GM12891 (cell line): Measurements from ENCODE around the gene ZNF282.
"Not testable (repeated sequence)": the region's sequence is repeated elsewhere in the genome, so short reads cannot be mapped to it uniquely, and the experiment has no call there.

Experiments
- DNase-seq: peaks from one replicate; pipeline ENCODE4 v3.0.0; 2011; ENCODE audit warnings: low spot score; ENCODE audit not compliant: insufficient read length
- FAIRE-seq: peaks from 2 replicates; lab custom pipeline; 2011; peaks lifted over from hg19 to GRCh38; lab: Jason Lieb, UNC
- PAX5 ChIP-seq: IDR thresholded peaks from 2 replicates; pipeline ENCODE4 v1.6.1; 2011; ENCODE audit warnings: low read length, moderate library complexity, mild to moderate bottlenecking; ENCODE audit not compliant: insufficient read depth, severe bottlenecking
- POLR2A ChIP-seq: IDR thresholded peaks from 2 replicates; pipeline ENCODE4 v1.6.1; 2011; ENCODE audit warnings: low read depth, low read length, control low read depth
- POLR2AphosphoS5 ChIP-seq: IDR thresholded peaks from 2 replicates; pipeline ENCODE4 v1.6.1; 2011; ENCODE audit warnings: low read depth, low read length, control low read depth
- POU2F2 ChIP-seq: IDR thresholded peaks from 2 replicates; pipeline ENCODE4 v1.6.1; 2011; ENCODE audit warnings: low read depth, mild to moderate bottlenecking, control low read depth, low read length, moderate library complexity
- SPI1 ChIP-seq: IDR thresholded peaks from 2 replicates; pipeline ENCODE4 v1.6.1; 2011; ENCODE audit warnings: low read depth, low read length, control low read depth
- TAF1 ChIP-seq: IDR thresholded peaks from 2 replicates; pipeline ENCODE4 v1.6.1; 2011; ENCODE audit warnings: low read depth, low read length, control low read depth

Gene ZNF282

GRCh38 chr7:149229526-149229925, 34.2 kb downstream of the ZNF282 start:
- TF ChIP-seq POU2F2 (no peak), POLR2A (no peak), PAX5 (no peak), SPI1 (no peak), POLR2AphosphoS5 (no peak), TAF1 (no peak)
- no peak for DNase-seq
- FAIRE-seq, result no peak

GRCh38 chr7:149232362-149232761, 37.0 kb downstream of the ZNF282 start:
- no peak for TF ChIP-seq TAF1
- no peak for TF ChIP-seq PAX5
- TF ChIP-seq POLR2A, result no peak
- no peak for TF ChIP-seq POU2F2
- FAIRE-seq, result no peak
- no peak for DNase-seq

DNA sequence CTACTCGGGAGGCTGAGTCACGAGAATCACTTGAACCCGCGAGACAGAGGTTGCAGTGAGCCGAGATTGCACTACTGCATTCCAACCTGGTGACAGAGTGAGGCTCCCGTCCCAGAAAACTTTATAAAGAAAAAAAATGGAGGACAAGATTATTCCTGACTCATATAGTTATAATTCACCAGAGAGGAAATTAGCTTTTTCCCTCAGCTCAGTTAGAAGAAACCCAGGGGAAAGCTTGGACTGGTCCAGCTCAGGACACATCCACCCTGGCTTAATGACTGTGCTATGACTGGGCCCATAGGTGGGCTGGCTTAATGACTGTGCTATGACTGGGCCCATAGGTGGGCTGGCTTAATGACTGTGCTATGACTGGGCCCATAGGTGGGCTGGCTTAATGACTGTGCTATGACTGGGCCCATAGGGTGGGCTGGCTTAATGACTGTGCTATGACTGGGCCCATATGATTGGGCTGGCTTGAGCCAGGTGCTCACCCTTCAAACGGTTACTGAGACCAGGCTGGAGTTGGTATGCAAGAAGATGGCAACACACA, 38.4 kb downstream of the ZNF282 start:
- not testable (repeated sequence) for FAIRE-seq, DNase-seq

DNA sequence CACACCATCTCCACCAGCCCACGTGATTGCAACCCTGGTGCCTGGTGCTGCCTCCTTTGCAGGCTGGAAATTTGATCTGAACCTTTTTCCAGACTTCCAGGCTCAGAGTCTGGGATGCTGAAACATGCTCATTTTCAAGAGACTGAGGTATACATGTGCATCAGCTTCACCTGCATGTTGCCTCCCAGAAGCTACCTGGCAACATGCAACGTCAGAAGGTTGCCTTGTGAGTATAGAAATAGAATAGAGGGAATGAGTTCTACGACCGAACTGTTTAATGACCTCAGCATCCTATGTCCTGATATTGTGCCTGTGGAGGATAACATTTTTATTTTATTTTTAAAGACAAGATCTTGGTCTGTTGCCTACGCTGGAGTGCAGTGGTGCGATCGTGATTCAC, 42.2 kb downstream of the ZNF282 start:
- FAIRE-seq (no peak), DNase-seq (no peak)
- no peak for TF ChIP-seq POU2F2
- TF ChIP-seq POLR2A, result no peak
- TF ChIP-seq TAF1, result no peak
- TF ChIP-seq SPI1, result no peak
- no peak for TF ChIP-seq POLR2AphosphoS5
- TF ChIP-seq PAX5, result no peak

DNA sequence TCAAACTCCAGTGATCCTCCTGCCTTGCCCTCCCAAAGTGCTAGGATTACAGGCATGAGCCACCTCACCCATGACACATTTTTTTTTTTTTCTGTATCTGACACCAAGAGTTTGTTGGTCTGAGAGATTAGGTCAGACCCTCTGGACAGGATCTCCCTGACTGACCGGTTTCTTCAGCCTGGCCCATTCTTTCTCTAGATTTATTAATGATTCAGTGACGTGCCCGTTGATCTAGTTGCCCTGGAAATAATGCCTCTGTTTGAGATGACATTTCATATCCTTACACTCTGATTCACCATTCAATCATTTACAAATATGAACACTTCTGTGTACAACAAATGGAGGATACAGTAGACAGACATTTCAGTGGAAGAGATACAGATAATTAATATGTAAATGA, 42.7 kb downstream of the ZNF282 start:
- FAIRE-seq (no peak), DNase-seq (no peak)
- no peak for TF ChIP-seq PAX5
- no peak for TF ChIP-seq POLR2AphosphoS5
- no peak for TF ChIP-seq TAF1
- TF ChIP-seq SPI1, result no peak
- no peak for TF ChIP-seq POLR2A
- no peak for TF ChIP-seq POU2F2

- peak; percentile 94 for DNase-seq
- TF ChIP-seq TAF1 (0 out of 2 replicates have a peak, but pooled peaks have one; percentile 29), SPI1 (peak; percentile 35; the same call in 1 of the 2 replicates), POLR2AphosphoS5 (no peak)
- FAIRE-seq, result peak; percentile 87
Observed at GRCh38 chr7:149239345-149240143, 44.2 kb downstream of the ZNF282 start, which contains the start of gene ZNF212. Gene ZNF212 (plus strand): TSS chr7:149239651. CDS start chr7:149239779, 128 bp downstream.

DNA sequence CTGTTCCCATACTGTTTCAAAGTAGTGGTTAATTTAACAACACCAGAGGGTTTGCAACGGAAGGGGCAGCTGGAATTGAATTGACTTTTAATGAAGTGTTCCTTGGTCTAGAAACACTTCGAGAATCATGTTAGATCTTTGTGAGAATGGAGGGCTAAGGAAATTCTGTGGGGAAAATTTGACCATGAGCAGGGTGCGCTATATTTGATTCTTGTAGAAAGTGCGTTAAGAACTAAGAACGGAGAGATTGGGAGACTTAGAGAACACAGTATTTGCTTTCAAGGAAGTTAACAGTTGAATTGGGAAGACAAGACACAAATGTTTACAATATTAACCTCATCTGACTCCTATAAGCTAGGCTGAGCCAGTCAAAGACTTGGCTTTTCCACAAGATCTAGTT, 45.3 kb downstream of the ZNF282 start:
- TF ChIP-seq SPI1 (no peak), POLR2A (no peak), POLR2AphosphoS5 (no peak), PAX5 (no peak), TAF1 (no peak), POU2F2 (no peak)
- no peak for FAIRE-seq
- DNase-seq, result no peak

DNA sequence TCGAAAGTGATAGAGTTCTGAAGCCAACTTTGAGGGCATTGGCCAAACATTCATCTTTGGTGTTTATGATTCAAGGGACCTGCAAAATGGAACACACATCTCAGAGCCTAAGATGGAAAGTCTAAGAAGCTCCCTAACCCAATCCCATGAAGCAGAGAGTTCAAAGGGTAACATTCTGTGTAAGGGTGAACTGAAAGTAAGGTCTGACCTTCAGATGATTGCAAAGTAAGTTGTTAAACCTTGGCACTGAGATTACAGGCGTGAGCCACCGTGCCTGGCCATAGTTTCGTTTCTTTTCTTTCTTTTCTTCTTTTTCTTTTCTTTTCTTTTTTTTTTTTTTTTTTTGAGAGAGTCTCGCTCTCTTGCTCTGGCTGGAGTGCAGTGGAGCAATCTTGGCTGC, 46.4 kb downstream of the ZNF282 start:
- DNase-seq, result no peak
- no peak for TF ChIP-seq TAF1
- TF ChIP-seq SPI1, result no peak
- FAIRE-seq, result no peak

GRCh38 chr7:149245244-149245643, 49.9 kb downstream of the ZNF282 start:
- FAIRE-seq (no peak), DNase-seq (no peak)
- TF ChIP-seq POLR2A, result no peak
- TF ChIP-seq POU2F2, result peak; percentile 62; the same call in 1 of the 2 replicates
- 0 out of 2 replicates have a peak, but pooled peaks have one; percentile 19 for TF ChIP-seq SPI1

GRCh38 chr7:149245744-149246143, 50.4 kb downstream of the ZNF282 start:
- TF ChIP-seq POU2F2 (no peak), POLR2AphosphoS5 (no peak), TAF1 (no peak), PAX5 (no peak), POLR2A (no peak), SPI1 (no peak)
- DNase-seq (no peak), FAIRE-seq (peak; percentile 72)
